ENCODE measurements around the gene INO80B.

- TF ChIP-seq POLR2A (IDR thresholded peaks at IDR 0.05) (no peak), CTCF (IDR thresholded peaks at IDR 0.05) (no peak), POLR2AphosphoS5 (IDR thresholded peaks at IDR 0.05) (peak in 1 of 3 donors; percentile 33), EP300 (IDR thresholded peaks at IDR 0.05) (no peak)
Observed at GRCh38 chr2:74413001-74413698, 41.7 kb upstream of the INO80B start.
